AG08396 (cell line): Measurements from ENCODE around the gene PTGIS.

ENCODE experiments used
- DNase-seq: peaks from one replicate; pipeline ENCODE4 v3.0.0; 2012; ENCODE audit warnings: low spot score, mixed read lengths

PTGIS gene

GRCh38 chr20:49469060-49469459 is 98.9 kb downstream of the PTGIS start:
- no peak for DNase-seq

GRCh38 chr20:49468412-49468811 is 99.5 kb downstream of the PTGIS start:
- DNase-seq, result no peak

- no peak for DNase-seq
These were observed 101.6 kb downstream of the PTGIS start for GRCh38 chr20:49466114-49466912.

GRCh38 chr20:49464556-49464955 is 103.4 kb downstream of the PTGIS start:
- DNase-seq, result no peak

GRCh38 chr20:49462626-49463025 is 105.3 kb downstream of the PTGIS start:
- no peak for DNase-seq

GRCh38 chr20:49461894-49462620 is 105.9 kb downstream of the PTGIS start:
- DNase-seq, result no peak

- no peak for DNase-seq
These were observed 107.0 kb downstream of the PTGIS start for GRCh38 chr20:49460916-49461315.

- no peak for DNase-seq
These were observed 107.8 kb downstream of the PTGIS start for GRCh38 chr20:49460131-49460530.

- no peak for DNase-seq
These were observed 108.3 kb downstream of the PTGIS start for GRCh38 chr20:49459684-49460083.

GRCh38 chr20:49457444-49457843 is 110.5 kb downstream of the PTGIS start:
- DNase-seq, result no peak

- no peak for DNase-seq
These were observed 111.3 kb downstream of the PTGIS start for GRCh38 chr20:49456646-49457045.

GRCh38 chr20:49455691-49456090 is 112.2 kb downstream of the PTGIS start:
- no peak for DNase-seq
